B cell (primary cell): Measurements from ENCODE around the gene ZNF750. TPM values are rescaled to one million over a fixed set of nuclear protein-coding genes. Genes with fewer than 3 reads are reported as not detected.

ENCODE experiments used
- ATAC-seq: fragments of 200-7000 bp; cut with Tn5 transposase; one replicate; pipeline ENCODE4 v1.10.0; 2021; ENCODE audit warnings: low read depth, mild to moderate bottlenecking, moderate number of reproducible peaks, moderate library complexity
- CTCF ChIA-PET: fragments of 350-600 bp; sonication (Branson Sonifier 250); formaldehyde crosslinking; loops from one replicate; lab custom pipeline; 2021; ENCODE audit warnings: antibody characterized with exemption, inconsistent platforms; lab: Charles Lee
- POLR2A ChIA-PET: fragments of 350-600 bp; sonication (Branson Sonifier 250); formaldehyde crosslinking; loops from one replicate; lab custom pipeline; 2021; ENCODE audit warnings: antibody characterized with exemption; lab: Charles Lee
- DNase-seq: peaks from one replicate; pipeline ENCODE4 v3.0.0; 2013
- H2AFZ ChIP-seq: 2 replicates; pipeline ENCODE4 v1.6.1; 2012; ENCODE audit warnings: mild to moderate bottlenecking, low read depth, low read length; ENCODE audit not compliant: insufficient read depth, poor library complexity, severe bottlenecking
- H3K27ac ChIP-seq, 2 donors: 1 replicate in 1 of 2; 2 replicates in 1 of 2; pipeline ENCODE4 v1.5.1; 2012 to 2013; ENCODE audit warnings: low read length in 2 of 2, mild to moderate bottlenecking in 2 of 2, moderate library complexity in 1 of 2
- H3K27me3 ChIP-seq, 4 experiments: fragments of 200-600 bp in 1 of 4; sonication (generic) in 1 of 4; replicated peaks in 1 of 4; 1 replicate in 2 of 4; 2 replicates in 2 of 4; pipeline versions ENCODE4 v1.6.1 to v1.7.0; 2013 to 2016; ENCODE audit warnings: low read length in 3 of 4, mild to moderate bottlenecking in 2 of 4, mixed read lengths in 1 of 4, moderate library complexity in 1 of 4; ENCODE audit not compliant: insufficient read depth in 4 of 4, control insufficient read depth in 3 of 4; ENCODE audit errors: control extremely low read depth in 1 of 4
- H3K36me3 ChIP-seq, 2 experiments: replicated peaks in 1 of 2; 1 replicate in 1 of 2; 2 replicates in 1 of 2; pipeline versions ENCODE4 v1.6.1 to v1.7.1; 2013; ENCODE audit warnings: low read length in 1 of 2; ENCODE audit not compliant: insufficient read depth in 2 of 2, control insufficient read depth in 1 of 2; ENCODE audit errors: control extremely low read depth in 1 of 2, extremely low read depth in 1 of 2
- H3K4me1 ChIP-seq, 2 donors: fragments of 200-600 bp in 1 of 2; sonication (generic) in 1 of 2; 1 replicate in 1 of 2; 2 replicates in 1 of 2; pipeline versions ENCODE4 v1.5.1 to v1.6.1; 2013 to 2017; ENCODE audit warnings: low read length in 2 of 2; ENCODE audit not compliant: control insufficient read depth in 2 of 2, insufficient read depth in 2 of 2
- H3K4me2 ChIP-seq: replicated peaks from 2 replicates; pipeline ENCODE3; 2012; ENCODE audit warnings: mild to moderate bottlenecking, low read depth, low read length; ENCODE audit not compliant: poor library complexity, severe bottlenecking
- H3K4me3 ChIP-seq, 5 experiments: fragments of 200-600 bp in 1 of 5; sonication (generic) in 1 of 5; 1 replicate in 3 of 5; 2 replicates in 2 of 5; pipeline versions ENCODE4 v1.5.1 to v1.7.0; 2011 to 2016; ENCODE audit warnings: low read length in 4 of 5, mild to moderate bottlenecking in 4 of 5, low read depth in 2 of 5, control low read depth in 1 of 5, moderate library complexity in 1 of 5; ENCODE audit not compliant: insufficient read depth in 1 of 5; ENCODE audit errors: control extremely low read depth in 1 of 5, extremely low read depth in 1 of 5
- H3K79me2 ChIP-seq: fragments of 200-600 bp; sonication (generic); one replicate; pipeline ENCODE4 v1.6.0; 2016; ENCODE audit warnings: low read length; ENCODE audit not compliant: control insufficient read depth, insufficient read depth
- H3K9ac ChIP-seq: fragments of 200-600 bp; sonication (generic); 2 replicates; pipeline ENCODE4 v1.6.1; 2017; ENCODE audit warnings: mild to moderate bottlenecking, low read length, moderate library complexity
- H3K9me3 ChIP-seq, 3 donors: one replicate each; pipeline versions ENCODE4 v1.6.1 to v1.7.1; 2013; ENCODE audit warnings: low read length in 2 of 3; ENCODE audit not compliant: control insufficient read depth in 2 of 3, insufficient read depth in 1 of 3; ENCODE audit errors: control extremely low read depth in 1 of 3
- H4K20me1 ChIP-seq: 2 replicates; pipeline ENCODE4 v1.6.0; 2012; ENCODE audit warnings: mild to moderate bottlenecking, low read length; ENCODE audit not compliant: insufficient read depth, control insufficient read depth, poor library complexity, severe bottlenecking
- H3K27ac Mint-ChIP-seq: one replicate; pipeline ENCODE4 v1.8.0; 2021; ENCODE audit warnings: mixed read lengths
- H3K27me3 Mint-ChIP-seq: one replicate; pipeline ENCODE4 v1.8.0; 2021; ENCODE audit warnings: mixed read lengths
- H3K4me1 Mint-ChIP-seq: one replicate; pipeline ENCODE4 v1.8.0; 2021; ENCODE audit warnings: mixed read lengths
- H3K4me3 Mint-ChIP-seq: one replicate; pipeline ENCODE4 v1.8.0; 2021; ENCODE audit warnings: mixed read lengths
- H3K9me3 Mint-ChIP-seq: one replicate; pipeline ENCODE4 v1.8.0; 2022; ENCODE audit warnings: mixed read lengths; ENCODE audit not compliant: insufficient read depth
- CTCF ChIP-seq: fragments of 200-600 bp; IDR thresholded peaks from one replicate; pipeline ENCODE4 v1.8.0; 2022; ENCODE audit warnings: antibody characterized with exemption, mild to moderate bottlenecking
- EZH2 ChIP-seq: IDR thresholded peaks from 2 replicates; pipeline ENCODE4 v1.6.1; 2012; ENCODE audit warnings: borderline replicate concordance, low read depth, mild to moderate bottlenecking, moderate library complexity, low read length; ENCODE audit not compliant: insufficient read depth, poor library complexity, severe bottlenecking
- WGBS: methylation state at CpG from one replicate; pipeline ENCODE4 v1.1.5; 2013; ENCODE audit warnings: missing lambda C conversion rate; ENCODE audit not compliant: insufficient coverage; 5-methylcytosine and 5-hydroxymethylcytosine counted together
- intact Hi-C: fragments of 100-400 bp; cut with micrococcal nuclease; formaldehyde crosslinking; loops from one replicate; pipeline ENCODE4 v1.10.0; 2022
- polyA plus RNA-seq: library from polyadenylated mRNA; depleted of rRNA; stranded (reverse); fragments of >200 nt; gene quantifications from 2 replicates; pipeline ENCODE4 v1.2.3, GENCODE V29; 2012
- total RNA-seq, 2 donors: library from RNA; stranded (reverse); fragments of 120-200 nt in 1 of 2; gene quantifications; 1 replicate in 1 of 2; 2 replicates in 1 of 2; pipeline versions ENCODE4 v1.2.3 to v1.2.4, GENCODE V29; 2013 to 2022

Gene ZNF750
- total and polyA plus RNA-seq, 2 donors (not counting 1 experiment from before 2014, with no cell fraction given), result not detected

- WGBS, result 98% methylated on average over 13 of the region's 13 CpGs
- Histone ChIP-seq H2AFZ (no peak overlapping the region), H3K9me3 (no peaks in the 10 kb centered on the region), H3K9ac (no peak overlapping the region), H3K4me1 (no peaks in the 10 kb centered on the region), H3K27me3 (no peaks in the 10 kb centered on the region), H3K79me2 (peaks cover 8% of the 10 kb centered on the region), H3K36me3 (peaks cover 0 to 6% of the 10 kb centered on the region in 2 experiments), H4K20me1 (peaks cover 18% of the 10 kb centered on the region), H3K4me3 (no peak overlapping the region), H3K4me2 (no peak overlapping the region), H3K27ac (no peak overlapping the region)
- ChIA-PET CTCF (interaction anchor here (1.2 to 1.8 kb wide), 2 partner anchors 8 to 9 kb away, joined by 3 to 5 read pairs; no protein-coding TSS in a partner anchor), POLR2A (no interaction called here)
- intact Hi-C loops, result no loop called here
- TF ChIP-seq EZH2, result no peak
- TF ChIP-seq CTCF, result no peak
- peaks cover 3% of the 10 kb centered on the region for H3K4me1 Mint-ChIP-seq
- DNase-seq, result no peak
- no peaks in the 10 kb centered on the region for H3K27me3 Mint-ChIP-seq
- H3K4me3 Mint-ChIP-seq, result no peak overlapping the region
- no peak overlapping the region for H3K27ac Mint-ChIP-seq
- ATAC-seq, result no peak
- no peaks in the 10 kb centered on the region for H3K9me3 Mint-ChIP-seq
Measured at GRCh38 chr17:82790391-82790790, 49.4 kb downstream of the ZNF750 start.

GRCh38 chr17:82789806-82790205 is 50.0 kb downstream of the ZNF750 start:
- no peak overlapping the region for H3K4me3 ChIP-seq
- H3K9ac ChIP-seq, result no peak overlapping the region
- H3K36me3 ChIP-seq, result peaks cover 0 to 6% of the 10 kb centered on the region in 2 experiments
- no peak for DNase-seq
- peaks cover 19% of the 10 kb centered on the region for H4K20me1 ChIP-seq
- no peak overlapping the region for H3K4me2 ChIP-seq
- Mint-ChIP-seq H3K4me1 (peaks cover 3% of the 10 kb centered on the region), H3K27ac (no peak overlapping the region), H3K4me3 (no peak overlapping the region), H3K9me3 (no peaks in the 10 kb centered on the region), H3K27me3 (no peaks in the 10 kb centered on the region)
- no peak for ATAC-seq
- peaks cover 8% of the 10 kb centered on the region for H3K79me2 ChIP-seq
- intact Hi-C loops, result no loop called here
- POLR2A ChIA-PET, result no interaction called here
- TF ChIP-seq EZH2 (no peak), CTCF (no peak)
- H3K4me1 ChIP-seq, result no peaks in the 10 kb centered on the region
- 96% methylated on average over 18 of the region's 18 CpGs for WGBS
- H3K27ac ChIP-seq, result no peak overlapping the region
- H3K9me3 ChIP-seq, result no peaks in the 10 kb centered on the region
- no peaks in the 10 kb centered on the region for H3K27me3 ChIP-seq
- H2AFZ ChIP-seq, result no peak overlapping the region
- CTCF ChIA-PET, result interaction anchor here (1.2 kb wide), 1 partner anchor 9 kb away, joined by 3 read pairs; no protein-coding TSS in a partner anchor
